HG03575 (cell line): ENCODE data around the gene VSTM2B.
"Not testable (repeated sequence)": the region's sequence is repeated elsewhere in the genome, so short reads cannot be mapped to it uniquely, and the experiment has no call there.

ENCODE experiments used
- ATAC-seq: cut with Tn5 transposase; IDR thresholded peaks from one replicate; pipeline ENCODE4 v1.9.1; 2021; ENCODE audit not compliant: unreplicated experiment, insufficient number of reproducible peaks, low FRiP score; ENCODE audit errors: extremely low read depth

Gene VSTM2B

DNA sequence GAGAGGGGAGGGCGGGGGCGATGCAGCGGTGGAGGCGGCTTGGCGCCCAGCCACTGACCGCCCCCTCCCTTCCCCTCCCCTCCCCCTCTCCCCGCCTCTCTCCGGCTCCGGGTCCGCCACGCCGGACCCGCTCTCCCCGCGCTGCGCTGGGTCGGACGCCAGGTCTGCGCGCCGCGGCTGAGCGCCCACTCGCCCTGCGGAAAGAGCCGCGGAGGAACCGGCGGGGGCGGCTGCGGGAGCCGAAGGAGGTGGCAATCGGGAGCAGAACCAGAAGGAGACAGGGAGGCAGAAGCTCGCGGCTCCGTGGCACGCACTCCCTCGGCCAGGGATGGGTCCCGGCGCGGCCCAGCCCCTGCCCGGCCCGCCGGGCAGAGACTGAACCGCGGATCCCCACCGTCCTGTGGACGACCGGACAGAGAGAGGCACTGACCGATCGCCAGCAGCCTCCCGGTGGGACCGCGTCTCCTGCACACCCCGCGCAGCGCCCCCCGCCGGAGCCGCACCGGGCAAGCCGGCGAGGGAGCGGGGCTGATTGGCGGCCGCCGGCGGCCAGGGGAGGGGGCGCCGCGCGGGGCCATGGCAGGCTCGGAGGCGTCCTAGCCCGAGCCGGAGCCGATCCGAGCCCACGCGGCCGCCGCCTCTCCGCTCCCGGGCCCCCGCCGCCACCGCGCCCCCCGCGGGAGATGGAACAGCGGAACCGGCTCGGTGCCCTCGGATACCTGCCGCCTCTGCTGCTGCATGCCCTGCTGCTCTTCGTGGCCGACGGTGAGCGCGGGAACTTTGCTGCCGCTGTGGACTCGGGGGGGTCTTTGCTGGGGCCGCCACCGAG lies at the start of gene VSTM2B:
VSTM2B (plus strand) TSS at position 94 of the 829 bp plus-strand sequence; CDS start at position 684, 590 bp downstream.
- ATAC-seq = no peak

DNA sequence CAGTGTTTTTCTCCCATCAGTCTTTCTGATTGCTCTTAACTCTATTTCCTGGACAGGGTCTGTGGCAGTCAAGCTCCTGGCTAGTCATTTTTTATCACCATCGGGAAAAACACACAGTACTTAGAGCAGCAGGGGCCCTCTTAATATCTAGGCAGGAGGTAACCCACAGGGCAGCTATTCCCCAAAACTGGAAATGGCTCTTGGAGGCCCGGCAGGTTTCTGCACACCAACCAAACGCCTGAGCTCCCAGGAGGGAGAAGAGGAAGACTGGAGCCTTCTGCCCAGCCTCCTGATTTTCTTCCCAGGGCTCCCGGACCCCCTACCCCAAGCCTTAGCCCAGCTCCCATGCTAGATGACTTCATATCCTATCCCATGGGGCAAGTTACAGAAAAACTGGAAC lies 49.3 kb upstream of the VSTM2B start:
- ATAC-seq = no peak

DNA sequence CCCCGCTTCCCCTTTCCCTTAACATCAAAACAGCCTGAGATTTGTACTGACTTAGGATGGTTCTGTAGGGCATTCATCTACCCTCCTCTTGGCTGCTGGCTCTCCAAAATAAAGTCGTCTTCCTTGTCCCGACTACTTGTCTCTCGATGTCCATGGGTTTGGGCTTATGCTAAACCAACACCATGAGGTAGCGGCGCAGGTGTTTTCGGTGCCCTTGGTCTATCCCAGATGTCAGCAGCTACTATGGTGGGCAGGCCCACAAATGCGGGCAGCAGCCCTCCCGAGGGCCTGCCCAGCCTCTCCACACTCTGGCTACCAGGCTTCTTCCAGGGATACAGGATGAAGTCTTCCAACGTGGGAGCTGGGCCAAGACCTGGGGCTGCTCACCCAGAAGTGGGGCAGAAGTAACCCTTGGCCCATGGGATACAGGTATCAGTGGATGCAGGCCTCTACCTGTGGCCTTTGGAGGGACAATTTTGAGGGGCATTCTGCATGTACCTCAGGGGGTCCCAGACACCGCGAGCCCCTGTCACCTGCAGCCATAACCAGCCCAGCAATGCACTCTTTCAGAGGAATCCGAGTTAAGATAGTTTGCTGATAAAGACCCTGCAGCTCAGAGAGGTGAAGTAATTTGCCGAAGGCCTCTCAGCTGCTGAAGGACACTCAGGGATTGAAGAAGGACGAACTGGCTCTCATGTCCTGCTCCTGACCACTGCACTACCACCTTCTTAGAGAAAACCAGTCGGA lies 47.8 kb upstream of the VSTM2B start:
- ATAC-seq = no peak

DNA sequence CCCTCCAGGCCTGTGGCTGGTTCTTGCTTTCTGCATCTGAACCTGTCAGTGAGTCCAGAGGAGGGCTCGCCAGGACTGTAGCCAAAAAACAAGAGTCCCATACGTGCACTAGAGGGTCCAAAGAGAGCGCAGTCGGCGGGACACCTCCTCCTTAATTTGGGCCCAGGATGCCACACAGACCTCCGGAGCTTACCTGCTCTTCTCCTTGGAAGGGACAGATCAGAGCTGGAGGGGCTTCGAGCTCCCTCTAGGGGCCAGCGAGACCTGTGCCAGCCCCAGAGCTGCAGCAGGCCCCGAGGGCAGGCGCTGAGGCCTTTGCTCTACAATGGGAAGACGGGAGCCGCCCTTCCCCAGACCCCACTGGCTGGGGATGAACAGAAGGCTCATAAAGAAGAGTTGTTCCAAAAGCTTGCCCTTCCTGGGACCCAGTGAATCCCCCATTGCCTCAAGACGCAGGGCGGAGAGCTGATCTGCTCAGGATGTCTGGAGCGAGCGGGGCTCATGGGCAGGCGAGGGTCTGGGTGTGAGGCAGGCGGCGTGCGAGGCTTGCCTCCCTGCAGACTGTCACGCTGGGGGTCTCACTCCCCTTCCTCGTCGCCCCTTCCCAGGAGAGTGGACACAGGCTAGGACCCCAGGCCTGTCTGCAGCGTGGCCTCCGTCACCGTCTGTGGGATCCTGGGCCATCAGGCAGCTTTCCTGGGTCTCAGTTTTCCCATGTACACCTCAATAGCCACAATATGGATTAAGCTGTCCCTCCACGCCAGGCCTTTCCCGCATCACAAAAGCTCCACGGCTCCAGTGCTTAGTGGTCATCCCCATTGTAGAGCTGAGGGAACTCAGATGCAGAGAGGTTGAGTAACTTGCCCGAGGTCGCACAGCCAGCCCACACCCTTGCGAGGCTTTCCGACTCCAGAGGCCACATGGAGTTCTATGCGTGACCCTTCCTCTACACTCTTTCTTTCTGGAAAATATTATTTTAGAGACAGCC lies 46.9 kb upstream of the VSTM2B start:
- no peak for ATAC-seq

DNA sequence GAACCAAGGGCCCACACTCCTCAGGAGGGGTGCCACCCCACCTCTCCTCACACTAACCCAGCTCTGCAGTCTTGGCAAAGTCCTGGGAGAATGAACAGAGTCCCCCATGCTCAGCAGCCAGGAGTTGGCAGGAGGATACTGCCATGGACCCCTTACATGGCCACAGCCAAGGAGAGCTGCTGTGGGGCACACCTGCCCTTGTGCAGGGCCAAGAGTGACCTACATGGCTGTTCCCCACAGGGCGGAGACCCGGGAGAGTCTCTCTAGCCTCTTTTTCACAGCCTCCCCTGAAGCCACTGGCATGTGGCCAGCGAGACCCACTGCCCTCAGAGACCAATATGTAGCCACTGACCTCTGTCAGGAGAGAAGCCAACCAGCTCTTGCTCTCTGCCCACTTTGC lies 45.9 kb upstream of the VSTM2B start:
- no peak for ATAC-seq

DNA sequence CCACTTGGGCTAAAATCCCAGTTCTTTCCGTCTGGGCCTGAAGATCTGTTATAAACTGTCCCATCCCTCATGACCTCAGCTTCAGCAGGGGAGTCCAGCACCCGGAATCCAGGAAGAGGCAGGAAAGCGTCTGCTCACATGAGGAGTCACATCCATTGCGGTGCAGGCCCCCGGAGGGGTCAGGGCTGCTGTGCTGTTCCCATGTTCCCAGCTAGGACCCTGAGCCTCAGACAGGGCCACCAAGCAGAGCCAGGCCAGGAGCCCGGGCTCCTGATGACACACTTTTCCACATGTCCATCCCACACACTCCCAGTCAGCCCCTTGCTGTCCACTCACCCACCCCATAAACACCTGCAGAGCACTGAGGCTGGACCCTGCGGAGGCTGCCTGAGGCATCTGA lies 45.3 kb upstream of the VSTM2B start:
- no peak for ATAC-seq

DNA sequence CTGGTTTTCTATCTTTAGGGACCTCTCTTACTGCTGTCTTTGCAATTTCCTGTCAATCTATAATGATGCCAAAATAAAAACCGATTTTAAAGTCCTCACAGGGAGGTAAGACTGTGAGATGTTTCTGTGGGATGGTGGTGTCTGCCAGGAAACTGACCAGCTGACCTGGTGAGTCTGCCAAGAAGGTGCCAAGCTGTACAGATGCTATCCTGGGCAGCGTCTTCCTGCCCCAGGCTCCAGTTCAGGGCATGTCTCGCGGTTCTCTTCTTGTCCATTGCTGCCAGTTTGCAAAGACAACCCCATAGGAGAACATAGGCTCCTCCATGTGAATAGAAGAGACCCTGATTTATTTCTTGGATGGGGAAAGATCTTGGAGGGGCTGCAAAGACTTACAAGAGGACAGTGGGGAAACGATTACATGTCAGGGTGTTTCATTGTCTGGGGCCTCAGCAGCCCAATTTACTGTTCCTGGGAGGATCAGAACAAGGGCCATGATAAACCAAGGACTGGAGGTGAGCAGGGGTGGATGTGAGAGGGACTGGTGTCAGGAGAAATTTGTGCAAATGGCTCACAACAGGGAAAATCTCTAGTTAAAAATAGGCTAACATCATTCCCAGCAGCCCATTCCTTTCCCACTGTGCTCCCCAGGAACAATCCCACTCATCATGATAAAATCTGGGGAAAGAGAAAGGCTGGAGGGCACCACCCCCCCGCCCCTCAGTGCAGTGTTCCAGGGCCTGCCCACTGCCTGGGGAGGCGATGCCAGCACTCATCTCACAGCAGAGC lies 42.7 kb upstream of the VSTM2B start:
- no peak for ATAC-seq

DNA sequence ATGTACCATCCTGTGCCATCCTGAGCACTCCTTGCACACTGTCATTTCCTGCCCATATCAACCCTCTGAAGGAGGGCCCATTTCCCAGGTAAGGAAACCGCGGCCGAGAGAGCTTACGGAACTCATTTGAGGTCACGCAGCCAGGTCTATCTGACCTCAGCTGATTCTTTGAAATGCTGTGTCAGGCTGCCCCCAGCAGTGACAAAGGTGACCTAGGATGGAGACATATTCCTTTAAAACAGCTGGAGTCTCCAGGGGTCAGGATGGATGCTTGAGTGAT lies 42.2 kb upstream of the VSTM2B start:
- no peak for ATAC-seq

DNA sequence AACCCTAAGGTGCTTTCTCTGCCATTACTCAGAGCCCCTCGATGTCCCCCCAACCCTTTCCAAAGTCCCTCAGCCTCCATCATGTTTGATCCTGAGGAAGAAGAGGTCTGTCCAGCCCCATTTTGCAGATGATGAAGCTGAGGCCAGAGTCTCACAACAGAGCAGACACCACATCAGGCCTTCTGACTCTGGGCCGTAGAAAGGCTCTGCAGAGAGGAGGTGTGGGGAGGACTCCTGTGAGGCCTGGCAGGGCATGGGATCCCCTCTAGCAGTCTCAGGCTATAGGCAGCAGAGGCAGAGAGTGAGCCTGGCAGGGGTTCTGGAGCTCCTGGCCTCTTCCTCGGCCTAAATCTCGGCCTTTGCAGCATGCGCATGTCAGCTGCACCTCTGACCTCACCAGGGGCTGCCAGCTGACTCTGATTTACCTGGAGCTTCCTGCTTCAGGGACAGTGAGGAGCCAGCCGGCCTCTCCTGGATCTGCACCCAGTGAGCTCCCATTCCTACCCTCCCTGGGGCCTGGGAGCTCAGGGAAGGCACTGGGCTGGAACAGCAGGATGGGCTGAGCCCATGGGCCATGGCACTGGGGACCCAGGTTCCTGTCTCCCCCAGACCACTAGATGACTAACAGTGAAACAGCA lies 41.7 kb upstream of the VSTM2B start:
- ATAC-seq = no peak

DNA sequence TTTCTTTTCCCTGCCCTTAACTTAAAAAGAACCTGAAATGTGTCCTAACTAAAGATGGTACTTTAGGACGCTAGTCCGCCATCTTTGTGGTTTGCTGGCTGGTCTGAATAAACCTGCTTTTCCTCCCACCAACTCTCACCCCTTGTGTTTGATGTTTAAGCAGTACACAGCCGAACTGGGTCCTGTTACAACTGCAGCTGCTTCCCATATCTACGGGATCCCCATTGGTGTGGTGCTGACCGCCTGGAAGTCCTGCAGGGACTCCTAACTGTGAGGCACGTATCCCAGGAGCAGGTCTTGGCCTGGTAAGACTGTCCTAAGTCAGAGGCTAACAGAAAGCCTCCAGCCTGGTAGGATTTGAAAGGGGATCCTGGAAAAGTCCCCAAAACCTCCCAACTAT lies 40.9 kb upstream of the VSTM2B start:
- no peak for ATAC-seq

DNA sequence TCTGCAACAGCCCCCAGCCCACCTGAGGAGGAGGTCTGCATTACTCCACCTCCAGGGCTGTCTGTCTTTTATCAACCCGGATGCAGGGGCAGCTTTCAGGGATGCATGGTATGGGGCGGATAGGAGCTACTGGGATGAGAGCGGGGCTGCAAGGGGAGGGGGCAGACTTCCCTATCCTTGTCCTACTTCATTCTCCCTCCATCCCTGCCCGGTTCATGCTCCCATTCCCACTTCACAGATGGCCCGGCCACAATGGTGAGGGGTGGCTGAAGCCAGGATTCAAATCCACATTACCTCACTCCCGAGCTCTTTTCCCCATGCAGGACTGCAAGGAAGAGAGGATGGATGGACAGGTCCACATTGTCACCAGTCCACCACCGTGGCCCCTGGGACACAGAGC lies 40.5 kb upstream of the VSTM2B start:
- no peak for ATAC-seq

DNA sequence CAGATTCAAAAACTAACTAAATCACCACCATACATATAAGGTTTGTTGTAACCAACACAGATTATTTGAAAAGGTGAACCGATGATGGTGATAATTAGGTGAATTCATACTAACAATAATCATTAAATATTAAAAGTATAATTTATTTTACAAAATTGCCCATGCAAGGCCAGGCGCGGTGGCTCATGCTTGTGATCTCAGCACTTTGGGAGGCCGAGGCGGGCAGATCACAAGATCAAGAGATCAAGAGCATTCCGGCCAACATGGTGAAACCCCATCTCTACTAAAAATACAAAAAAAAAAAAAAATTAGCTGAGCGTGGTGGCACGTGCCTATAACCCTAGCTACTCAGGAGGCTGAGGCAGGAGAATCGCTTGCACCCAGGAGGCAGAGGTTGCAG lies 38.8 kb upstream of the VSTM2B start:
- ATAC-seq = not testable (repeated sequence)

DNA sequence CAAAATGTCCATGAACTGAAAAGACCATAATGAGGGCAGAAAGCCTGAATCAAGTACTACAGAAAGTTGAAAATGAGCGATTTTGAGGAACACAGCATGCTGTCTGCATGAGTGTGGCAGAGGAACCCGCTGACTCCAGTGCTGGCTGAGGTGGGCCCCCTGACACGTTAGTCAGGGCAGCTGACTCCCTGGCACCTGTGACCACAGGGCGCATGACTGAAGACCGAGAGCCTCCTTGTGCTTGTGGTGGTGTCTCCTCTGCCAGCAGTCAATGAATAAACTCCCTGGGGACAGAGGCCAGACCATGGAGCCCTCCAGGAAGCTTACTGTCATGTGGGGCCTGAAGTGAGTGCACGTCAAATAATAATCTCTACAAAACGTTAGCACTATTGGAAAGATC lies 38.4 kb upstream of the VSTM2B start:
- no peak for ATAC-seq

DNA sequence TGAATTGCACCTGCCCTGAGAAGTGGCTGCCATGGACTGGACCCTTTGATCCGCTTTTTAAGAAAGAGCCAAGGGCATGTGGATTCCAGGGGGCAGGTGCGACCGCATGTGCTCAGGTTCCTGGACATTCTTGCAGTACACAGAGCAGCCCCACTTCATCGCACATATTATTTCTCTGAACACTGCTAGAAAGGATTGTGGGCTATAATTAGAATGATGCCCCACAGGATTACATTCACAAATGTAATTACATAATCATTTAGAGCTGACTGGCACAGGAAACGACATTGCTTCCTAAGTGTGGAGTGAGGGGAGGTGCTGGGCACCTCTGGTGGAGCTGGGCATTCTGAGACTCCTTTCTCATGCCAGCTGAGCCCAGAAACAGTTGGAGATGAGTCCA lies 37.5 kb upstream of the VSTM2B start:
- no peak for ATAC-seq

DNA sequence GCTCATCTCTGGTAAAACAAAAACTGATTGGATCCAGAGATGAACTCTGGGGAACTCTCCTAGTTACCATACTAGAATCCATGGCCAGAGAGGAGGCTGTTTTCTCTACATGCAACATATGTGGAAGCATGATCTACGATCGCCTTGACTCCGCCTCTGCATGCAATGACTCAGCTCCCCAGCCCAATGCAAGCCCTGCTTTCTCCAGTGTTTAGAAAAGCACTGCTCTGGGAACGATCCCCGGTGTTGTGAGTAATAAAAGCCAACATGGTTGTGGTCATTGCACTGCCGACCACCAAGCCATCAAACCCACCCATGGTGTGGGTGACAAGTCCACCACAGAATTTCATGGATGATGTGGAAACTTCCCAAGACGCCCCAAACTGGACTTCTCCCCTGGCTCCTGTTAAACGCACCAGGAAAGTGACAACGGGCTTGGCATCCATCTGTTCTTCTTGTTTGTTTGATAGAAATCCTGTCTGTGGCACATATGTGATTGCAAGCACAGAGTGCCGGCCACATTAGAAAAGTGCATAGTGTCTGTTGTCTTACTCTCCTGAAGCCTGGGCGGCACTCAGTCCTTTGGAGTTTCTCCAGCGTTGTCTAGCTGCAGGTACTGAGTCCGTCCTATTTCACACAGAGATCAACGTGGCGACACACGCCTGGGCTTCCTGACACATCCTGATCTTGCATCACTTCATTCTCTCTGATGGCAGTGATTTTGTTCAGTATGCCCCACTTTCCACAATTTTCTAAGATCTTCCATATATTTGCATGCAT lies 36.4 kb upstream of the VSTM2B start:
- ATAC-seq = no peak

DNA sequence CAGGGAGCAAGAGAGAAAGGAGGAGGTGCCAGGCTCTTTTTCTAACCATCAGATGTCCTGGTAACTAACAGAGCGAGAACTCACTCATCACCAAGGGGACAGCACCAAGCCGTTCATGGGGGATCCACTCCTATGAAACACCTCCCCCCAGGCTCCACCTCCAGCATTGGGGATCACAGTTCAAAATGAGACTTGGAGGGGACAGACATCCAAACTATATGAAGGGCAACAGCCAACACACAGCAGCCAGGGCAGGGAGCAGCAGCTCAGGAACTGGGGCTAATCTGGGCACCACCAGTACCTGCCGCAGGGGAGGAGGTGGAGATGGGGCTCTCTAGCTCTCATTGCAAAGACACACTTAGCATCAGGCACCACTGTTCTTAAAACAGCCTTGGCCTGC lies 34.3 kb upstream of the VSTM2B start:
- ATAC-seq = no peak

DNA sequence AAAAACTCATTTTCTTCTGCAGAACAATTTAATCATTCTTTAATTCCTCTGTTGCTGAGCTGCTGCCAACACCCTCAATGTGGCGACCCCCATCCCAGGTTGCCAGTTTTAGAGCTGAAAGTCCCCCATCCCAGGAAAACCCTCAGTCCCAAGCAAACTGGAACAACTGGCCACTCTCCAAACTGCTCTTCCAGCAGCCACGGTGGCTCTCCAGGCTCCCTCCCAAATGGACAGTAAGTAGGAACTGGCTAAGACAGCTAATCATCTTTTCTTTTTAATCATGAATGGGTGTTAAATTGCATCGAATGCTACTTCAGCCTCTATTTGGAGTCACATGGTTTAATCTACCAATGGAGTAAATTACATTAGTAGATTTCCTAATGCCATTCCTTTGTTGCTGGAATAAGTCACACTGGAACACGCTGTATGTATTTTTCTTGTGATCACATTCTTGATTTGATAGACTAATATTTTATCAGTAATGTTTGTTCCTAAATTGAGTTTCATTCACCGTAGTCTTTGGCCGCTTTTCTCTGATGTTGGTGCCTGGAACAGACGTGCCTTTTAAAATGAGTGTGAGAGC lies 33.7 kb upstream of the VSTM2B start:
- no peak for ATAC-seq
